ENCODE measurements around the gene LIMS2. TPM values are rescaled to one million over a fixed set of nuclear protein-coding genes. Genes with fewer than 3 reads are reported as not detected.

Gene LIMS2
- total RNA-seq, 1 donor from 2014 or later = 8.2 TPM

DNA sequence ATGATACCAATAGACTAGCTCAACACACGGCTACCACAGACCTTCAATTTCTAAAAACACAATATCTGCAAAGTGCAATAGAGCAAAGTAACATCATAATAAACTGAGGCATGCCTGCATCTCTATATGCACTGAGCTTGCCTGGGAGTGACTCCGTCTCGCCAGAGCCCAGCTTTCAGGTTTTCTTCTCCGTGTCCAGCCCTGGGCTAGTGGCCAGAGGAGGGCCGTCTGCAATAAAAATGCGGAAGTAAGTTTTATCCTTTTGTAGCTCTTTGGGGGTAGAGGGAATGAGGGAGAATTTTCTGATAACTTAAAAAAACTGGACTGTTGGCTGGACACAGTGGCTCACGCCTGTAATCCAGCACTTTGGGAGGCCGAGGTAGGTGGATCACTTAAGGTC is 70.3 kb downstream of the LIMS2 start:
- Mint-ChIP-seq H3K9me3 (peaks cover 11% of the 10 kb centered on the region), H3K4me3 (ENCODE audit: low read depth) (no peak overlapping the region), H3K27me3 (ENCODE audit: low read depth) (no peaks in the 10 kb centered on the region), H3K4me1 (ENCODE audit: low read depth) (peaks cover 2% of the 10 kb centered on the region), H3K27ac (no peak overlapping the region), H3K36me3 (ENCODE audit: low read depth) (peaks cover 6% of the 10 kb centered on the region)
- DNase-seq (ENCODE audit: low spot score) = no peak
- intact Hi-C loops (cut with micrococcal nuclease) = no loop called here

DNA sequence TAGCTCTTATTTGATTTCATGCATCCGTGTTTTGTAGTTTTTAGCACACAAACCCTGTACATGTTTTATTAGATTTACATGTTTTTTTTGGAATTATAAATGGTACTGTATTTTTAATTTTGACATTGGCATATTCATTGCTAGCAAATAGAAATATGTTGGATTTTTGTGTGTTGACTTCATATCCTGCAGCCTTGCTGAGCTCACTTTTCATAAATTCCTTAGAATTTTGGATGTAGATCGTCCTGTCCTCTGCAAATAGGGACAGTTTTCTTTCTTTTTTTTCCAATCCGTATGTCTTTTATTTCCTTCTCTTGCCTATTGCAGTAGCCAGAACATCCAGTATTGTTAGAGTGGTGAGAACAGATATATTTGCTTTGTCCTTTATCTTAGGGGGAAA is 76.1 kb downstream of the LIMS2 start:
- no peak for DNase-seq (ENCODE audit: low spot score)
- intact Hi-C loops (cut with micrococcal nuclease) = no loop called here
- Mint-ChIP-seq H3K9me3 (peaks cover 17% of the 10 kb centered on the region), H3K4me1 (ENCODE audit: low read depth) (peaks cover 10% of the 10 kb centered on the region), H3K36me3 (ENCODE audit: low read depth) (peaks cover 6% of the 10 kb centered on the region), H3K27ac (no peak overlapping the region), H3K27me3 (ENCODE audit: low read depth) (no peaks in the 10 kb centered on the region), H3K4me3 (ENCODE audit: low read depth) (no peak overlapping the region)

DNA sequence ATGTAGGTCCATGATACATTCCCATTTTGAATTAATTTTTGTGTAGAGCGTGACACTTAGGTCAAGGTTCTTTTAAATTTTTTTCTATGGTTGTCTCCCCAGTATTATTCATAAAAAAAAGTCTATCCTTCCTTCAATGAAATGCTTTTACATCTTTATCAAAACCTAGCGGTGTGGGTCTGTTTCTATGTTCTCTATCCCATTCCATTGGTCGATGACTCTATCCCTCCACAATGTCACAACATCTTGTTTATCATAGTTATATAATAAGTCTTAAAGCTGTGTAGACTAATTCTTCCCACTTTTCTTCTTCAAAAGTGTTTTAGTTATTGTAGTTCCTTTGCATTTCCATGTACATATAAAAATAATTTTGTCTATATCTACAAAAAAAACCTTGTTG is 76.6 kb downstream of the LIMS2 start:
- intact Hi-C loops (cut with micrococcal nuclease) = no loop called here
- peaks cover 17% of the 10 kb centered on the region for H3K9me3 Mint-ChIP-seq
- peaks cover 6% of the 10 kb centered on the region for H3K36me3 Mint-ChIP-seq (ENCODE audit: low read depth)
- no peak for DNase-seq (ENCODE audit: low spot score)
- H3K4me1 Mint-ChIP-seq (ENCODE audit: low read depth) = peaks cover 10% of the 10 kb centered on the region
- H3K27me3 Mint-ChIP-seq (ENCODE audit: low read depth) = no peaks in the 10 kb centered on the region
- no peak overlapping the region for H3K27ac Mint-ChIP-seq
- no peak overlapping the region for H3K4me3 Mint-ChIP-seq (ENCODE audit: low read depth)

DNA sequence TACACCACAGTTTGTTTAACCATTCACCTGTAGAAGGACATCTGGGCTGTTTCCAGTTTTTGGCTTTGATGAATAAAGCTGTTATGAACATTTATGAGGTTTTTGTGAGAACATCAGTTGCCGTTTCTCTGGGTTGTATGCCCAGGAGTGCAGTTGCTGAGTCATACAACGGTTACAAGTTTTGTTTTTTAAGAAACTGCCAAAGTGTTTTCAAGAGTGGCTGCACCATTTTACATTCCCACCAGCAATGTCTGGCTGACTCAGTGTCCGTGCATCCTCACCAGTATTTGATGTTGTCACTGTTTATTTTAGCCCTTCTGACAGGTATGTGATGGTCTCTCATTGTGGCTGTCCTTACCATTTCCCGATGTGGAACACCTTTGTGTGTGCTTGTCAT is 77.3 kb downstream of the LIMS2 start:
- intact Hi-C loops (cut with micrococcal nuclease) = no loop called here
- DNase-seq (ENCODE audit: low spot score) = no peak
- Mint-ChIP-seq H3K27me3 (ENCODE audit: low read depth) (no peaks in the 10 kb centered on the region), H3K9me3 (peaks cover 12% of the 10 kb centered on the region), H3K36me3 (ENCODE audit: low read depth) (peaks cover under 1% of the 10 kb centered on the region), H3K27ac (no peak overlapping the region), H3K4me3 (ENCODE audit: low read depth) (no peak overlapping the region), H3K4me1 (ENCODE audit: low read depth) (peaks cover 10% of the 10 kb centered on the region)

DNA sequence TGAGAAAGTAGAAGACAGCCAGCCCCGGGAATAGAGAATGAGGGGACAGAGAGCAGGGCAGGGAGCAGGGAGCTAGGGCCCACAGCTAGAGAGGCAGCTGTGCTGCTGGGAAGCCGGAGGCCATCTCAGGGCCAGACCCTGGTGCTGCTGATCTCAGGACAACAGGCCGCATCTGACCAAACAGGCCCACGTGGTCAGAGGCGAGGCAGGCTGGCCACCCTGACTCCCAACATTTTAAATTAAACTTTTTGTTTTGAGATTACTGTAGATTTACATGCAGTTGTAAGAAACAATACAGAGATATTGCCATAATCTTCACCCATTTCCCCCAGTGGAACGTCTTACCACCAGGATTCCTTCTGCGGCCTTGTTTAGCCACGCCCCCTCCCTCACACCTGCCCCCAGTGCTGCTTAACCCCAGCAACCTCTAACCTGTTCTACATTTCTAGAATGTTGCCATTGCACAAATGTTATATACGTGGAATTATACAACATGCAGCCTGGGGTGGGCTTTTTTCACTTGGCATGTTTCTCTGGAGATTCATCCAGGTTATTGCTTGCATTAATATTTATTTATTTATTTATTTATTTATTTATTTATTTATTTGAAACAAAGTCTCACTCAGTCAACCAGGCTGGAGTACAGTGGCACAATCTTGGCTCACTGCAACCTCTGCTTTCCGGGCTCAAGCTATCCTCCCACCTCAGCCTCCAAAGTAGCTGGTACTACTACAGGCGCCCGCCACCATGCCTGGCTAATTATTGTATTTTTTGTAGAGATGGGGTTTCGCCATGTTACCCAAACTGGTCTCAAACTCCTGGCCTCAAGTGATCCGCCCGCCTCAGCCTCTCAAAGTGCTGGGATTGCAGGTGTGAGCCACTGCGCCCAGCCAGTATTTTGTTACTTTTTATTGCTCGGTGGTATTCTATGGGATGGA is 78.0 kb downstream of the LIMS2 start:
- no peaks in the 10 kb centered on the region for H3K27me3 Mint-ChIP-seq (ENCODE audit: low read depth)
- H3K4me1 Mint-ChIP-seq (ENCODE audit: low read depth) = peaks cover 10% of the 10 kb centered on the region
- intact Hi-C loops (cut with micrococcal nuclease) = no loop called here
- no peak overlapping the region for H3K4me3 Mint-ChIP-seq (ENCODE audit: low read depth)
- H3K36me3 Mint-ChIP-seq (ENCODE audit: low read depth) = no peaks in the 10 kb centered on the region
- peaks cover 10% of the 10 kb centered on the region for H3K9me3 Mint-ChIP-seq
- no peak overlapping the region for H3K27ac Mint-ChIP-seq
- DNase-seq (ENCODE audit: low spot score) = no peak

DNA sequence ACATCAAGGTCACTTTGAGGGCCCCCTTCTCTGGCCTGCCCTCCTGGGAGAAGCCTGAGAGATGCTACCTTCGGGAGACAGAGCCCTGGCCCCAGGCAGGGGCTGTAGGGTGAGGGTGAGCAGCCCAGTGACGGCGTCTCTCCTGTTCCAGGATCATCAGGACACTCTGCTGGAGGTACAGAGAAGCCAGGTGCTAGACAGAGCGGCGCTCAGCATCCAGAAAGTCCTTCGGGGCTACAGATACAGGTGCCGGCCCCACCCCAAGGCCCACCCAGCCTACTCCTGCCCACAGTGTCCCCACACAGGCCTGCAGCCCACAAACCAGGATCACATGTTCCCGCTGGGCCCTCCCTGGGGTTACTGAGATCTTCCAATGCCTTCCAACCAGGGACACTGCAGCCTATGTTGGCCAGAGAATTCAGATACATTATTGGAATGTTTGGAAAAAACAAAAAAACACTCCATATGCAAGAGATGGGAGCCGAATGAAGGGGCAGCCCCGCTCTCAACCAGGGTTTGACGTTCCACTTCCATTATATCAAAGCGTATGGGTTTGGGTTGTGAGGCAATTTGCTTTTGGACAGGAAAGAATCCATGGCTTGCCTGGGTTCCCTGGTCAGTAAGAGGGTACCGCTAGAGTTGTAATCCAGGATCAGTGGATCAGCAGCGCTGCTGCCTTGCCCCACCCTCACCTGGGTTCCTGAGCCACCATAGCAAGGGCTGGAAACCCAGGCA is 78.9 kb downstream of the LIMS2 start:
- intact Hi-C loops (cut with micrococcal nuclease) = no loop called here
- peaks cover 10% of the 10 kb centered on the region for H3K4me1 Mint-ChIP-seq (ENCODE audit: low read depth)
- no peak for DNase-seq (ENCODE audit: low spot score)
- H3K4me3 Mint-ChIP-seq (ENCODE audit: low read depth) = no peak overlapping the region
- H3K9me3 Mint-ChIP-seq = peaks cover 6% of the 10 kb centered on the region
- no peaks in the 10 kb centered on the region for H3K27me3 Mint-ChIP-seq (ENCODE audit: low read depth)
- no peaks in the 10 kb centered on the region for H3K36me3 Mint-ChIP-seq (ENCODE audit: low read depth)
- no peak overlapping the region for H3K27ac Mint-ChIP-seq

DNA sequence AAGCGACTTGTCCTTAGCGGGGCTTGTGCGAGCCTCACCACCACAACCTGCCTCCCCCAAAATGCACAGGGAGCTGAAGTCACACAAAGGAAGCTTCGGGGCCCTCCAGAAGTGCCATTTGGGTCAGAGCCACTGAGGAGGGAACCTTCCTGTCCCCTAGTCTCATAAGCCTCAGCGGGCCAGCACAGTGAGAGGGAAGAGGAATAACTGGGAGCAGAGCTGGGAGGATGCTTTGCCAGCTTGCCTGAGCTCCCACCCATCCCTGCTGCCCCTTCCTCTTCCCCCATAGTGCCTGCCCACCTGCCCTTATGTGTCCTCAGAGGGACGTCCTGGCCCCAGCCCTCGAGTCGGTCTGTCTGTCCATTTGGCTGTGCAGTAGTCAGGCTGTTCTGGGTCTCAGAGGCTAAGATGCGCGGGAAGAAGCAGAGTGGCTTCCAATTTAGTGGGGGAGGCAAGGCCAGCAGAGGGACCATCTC is 81.2 kb downstream of the LIMS2 start:
- Mint-ChIP-seq H3K4me1 (ENCODE audit: low read depth) (peaks cover 12% of the 10 kb centered on the region), H3K4me3 (ENCODE audit: low read depth) (no peak overlapping the region), H3K36me3 (ENCODE audit: low read depth) (no peaks in the 10 kb centered on the region), H3K9me3 (peaks cover 6% of the 10 kb centered on the region), H3K27me3 (ENCODE audit: low read depth) (no peaks in the 10 kb centered on the region), H3K27ac (no peak overlapping the region)
- intact Hi-C loops (cut with micrococcal nuclease) = loop anchor here (5.0 kb wide), 1 partner anchor 108 kb away; the partner anchor contains the start of gene SFT2D3
- no peak for DNase-seq (ENCODE audit: low spot score)

DNA sequence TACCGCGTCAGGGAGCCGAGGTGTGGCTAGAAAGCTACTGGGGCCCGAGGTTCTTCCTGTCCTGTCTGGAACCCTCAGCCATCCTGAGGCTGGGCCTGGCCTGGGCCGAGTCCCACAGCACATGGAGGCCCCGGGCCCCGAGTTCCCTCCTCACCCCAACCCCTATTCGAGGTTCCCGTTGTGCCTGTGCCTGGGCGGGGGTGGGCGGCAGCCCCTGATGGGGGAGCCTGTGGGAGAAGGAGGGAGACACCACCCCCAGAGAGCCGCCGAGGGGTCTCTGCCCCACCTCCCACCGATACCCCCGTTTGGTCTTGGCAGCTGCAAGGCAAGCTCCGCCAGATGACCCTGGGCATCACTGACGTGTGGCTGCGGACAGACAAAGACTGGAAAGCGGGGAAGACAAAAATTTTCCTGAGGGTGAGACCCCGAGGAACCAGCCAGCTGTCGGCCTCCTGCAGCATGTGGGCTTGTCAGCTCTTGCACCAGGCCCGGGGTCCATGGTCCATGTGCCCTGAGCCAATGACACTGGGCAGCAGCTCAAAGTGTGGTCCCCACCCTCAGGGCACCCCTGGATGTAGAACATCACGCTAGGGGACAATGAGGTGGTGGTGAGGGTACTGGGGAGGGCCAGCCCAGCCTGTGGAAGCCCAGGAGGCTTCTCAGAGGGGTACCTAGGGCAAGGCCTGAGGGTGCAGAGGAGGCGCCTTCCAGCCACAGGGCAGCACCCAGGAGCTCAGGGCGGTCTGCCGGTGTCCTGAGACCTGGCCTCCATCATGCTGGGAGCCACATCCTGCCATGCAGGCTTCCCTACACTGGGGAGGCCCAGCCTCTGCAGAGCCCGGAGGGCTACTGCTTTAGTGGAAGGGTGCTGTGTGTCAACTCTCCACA is 81.9 kb downstream of the LIMS2 start:
- DNase-seq (ENCODE audit: low spot score) = no peak
- no peaks in the 10 kb centered on the region for H3K27me3 Mint-ChIP-seq (ENCODE audit: low read depth)
- intact Hi-C loops (cut with micrococcal nuclease) = loop anchor here (5.0 kb wide), 1 partner anchor 109 kb away; the partner anchor contains the start of gene SFT2D3
- H3K9me3 Mint-ChIP-seq = peaks cover 6% of the 10 kb centered on the region
- no peaks in the 10 kb centered on the region for H3K36me3 Mint-ChIP-seq (ENCODE audit: low read depth)
- H3K4me1 Mint-ChIP-seq (ENCODE audit: low read depth) = peaks cover 11% of the 10 kb centered on the region
- no peak overlapping the region for H3K4me3 Mint-ChIP-seq (ENCODE audit: low read depth)
- H3K27ac Mint-ChIP-seq = no peak overlapping the region

DNA sequence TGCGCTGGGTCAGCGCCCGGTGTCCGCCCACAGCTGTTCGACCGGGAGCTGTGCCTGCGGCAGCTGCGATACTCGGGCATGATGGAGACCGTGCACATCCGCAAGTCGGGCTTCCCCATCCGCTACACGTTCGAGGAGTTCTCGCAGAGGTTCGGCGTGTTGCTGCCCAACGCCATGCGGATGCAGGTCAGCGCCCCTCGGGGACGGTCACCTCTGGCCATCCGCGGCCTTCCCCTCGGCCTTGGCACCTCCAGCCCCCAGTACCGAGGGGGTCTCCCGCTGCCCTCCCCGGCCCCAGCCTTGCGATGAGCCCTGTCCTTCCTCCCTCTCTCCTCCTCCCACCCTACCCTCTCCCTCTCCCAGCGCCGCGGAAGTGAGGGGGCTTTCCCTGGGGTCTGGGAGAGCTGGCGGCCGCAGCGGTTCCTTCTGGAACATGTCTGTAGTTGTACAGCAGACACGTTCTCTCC is 82.5 kb downstream of the LIMS2 start:
- Mint-ChIP-seq H3K4me3 (ENCODE audit: low read depth) (no peak overlapping the region), H3K9me3 (peaks cover 6% of the 10 kb centered on the region), H3K27me3 (ENCODE audit: low read depth) (no peaks in the 10 kb centered on the region), H3K4me1 (ENCODE audit: low read depth) (peaks cover 6% of the 10 kb centered on the region), H3K27ac (no peak overlapping the region), H3K36me3 (ENCODE audit: low read depth) (no peaks in the 10 kb centered on the region)
- DNase-seq (ENCODE audit: low spot score) = no peak
- intact Hi-C loops (cut with micrococcal nuclease) = loop anchor here (5.0 kb wide), 1 partner anchor 110 kb away; the partner anchor contains the start of gene SFT2D3

DNA sequence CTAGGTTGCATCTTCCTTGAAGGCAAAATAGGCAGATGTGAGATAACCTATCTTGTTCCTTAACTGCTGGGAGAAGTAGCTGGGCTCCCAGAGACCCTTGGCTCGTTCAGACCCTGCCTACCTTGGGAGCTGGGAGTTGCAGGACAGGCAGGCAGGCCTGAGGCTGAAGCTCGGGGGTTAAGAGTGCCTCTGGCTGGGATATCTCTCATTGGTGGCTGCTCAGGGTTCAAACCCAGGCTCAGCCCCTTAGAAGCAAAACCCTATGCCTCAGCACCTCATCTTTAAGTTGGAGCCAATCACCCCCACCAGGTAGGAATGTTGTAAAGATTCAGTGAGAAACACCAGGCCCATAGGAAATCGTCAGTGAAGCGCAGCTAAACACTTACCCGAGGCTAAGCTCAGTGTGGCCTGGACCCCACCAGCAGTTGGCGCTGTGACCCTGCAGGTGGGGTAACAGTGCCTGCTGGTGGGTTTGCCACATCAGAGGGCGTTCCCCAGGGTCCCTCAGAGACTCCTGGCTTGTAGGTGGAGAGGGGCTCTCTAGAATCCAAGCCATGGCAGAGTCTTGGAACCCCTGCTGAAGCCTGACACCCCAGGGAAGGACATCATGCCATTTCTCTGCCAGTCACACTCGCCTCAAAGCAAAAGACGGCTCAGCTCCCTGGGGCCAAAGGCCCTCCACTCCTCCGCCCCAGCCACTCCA is 84.0 kb downstream of the LIMS2 start:
- Mint-ChIP-seq H3K4me3 (ENCODE audit: low read depth) (no peak overlapping the region), H3K27ac (no peak overlapping the region)

DNA sequence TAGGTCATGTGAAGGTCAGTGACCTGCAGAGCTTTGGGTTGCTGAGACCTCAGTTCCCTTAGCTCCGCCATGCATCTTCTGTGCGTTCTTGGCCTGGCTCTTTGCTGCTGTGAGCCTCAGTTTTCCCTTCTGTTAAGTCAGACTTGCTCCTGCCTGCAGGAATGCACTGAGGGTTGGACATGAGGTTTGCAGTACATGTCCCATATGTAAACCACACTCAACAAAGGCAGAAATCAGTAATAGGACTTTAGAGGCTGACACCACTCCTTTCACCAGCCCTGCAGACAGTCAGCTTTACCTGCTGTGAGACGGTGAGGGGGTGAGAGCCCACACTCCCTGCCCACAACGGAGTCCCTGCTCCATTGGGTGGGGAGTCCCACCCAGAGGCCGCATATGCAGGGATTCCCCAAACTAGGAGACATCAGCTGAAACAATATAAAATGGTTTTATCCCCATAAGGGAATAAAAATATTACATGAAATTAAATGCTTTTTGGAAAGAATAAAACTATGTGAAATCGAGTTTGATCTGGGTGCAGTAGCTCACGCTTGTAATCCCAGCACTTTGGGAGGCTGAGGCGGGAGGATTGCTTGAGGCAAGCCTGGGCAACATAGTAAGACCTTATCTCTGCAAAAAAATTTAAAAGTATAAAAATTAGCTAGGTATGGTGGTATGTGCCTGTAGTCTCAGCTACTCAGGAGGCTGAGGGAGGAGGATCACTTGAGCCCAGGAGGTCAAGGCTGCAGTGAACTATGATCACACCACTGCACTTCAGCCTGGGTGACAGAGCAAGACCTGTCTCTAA is 84.7 kb downstream of the LIMS2 start:
- Mint-ChIP-seq H3K27me3 (ENCODE audit: low read depth) (no peaks in the 10 kb centered on the region), H3K4me1 (ENCODE audit: low read depth) (peaks cover 4% of the 10 kb centered on the region), H3K27ac (no peak overlapping the region), H3K9me3 (peaks cover 3% of the 10 kb centered on the region), H3K4me3 (ENCODE audit: low read depth) (no peak overlapping the region), H3K36me3 (ENCODE audit: low read depth) (no peaks in the 10 kb centered on the region)
- intact Hi-C loops (cut with micrococcal nuclease) = loop anchor here (1.0 to 5.0 kb wide), 2 partner anchors 59 to 112 kb away; partner anchors contain the start of gene SFT2D3
- DNase-seq (ENCODE audit: low spot score) = no peak

More for the DNA sequence above, 84.0 kb downstream of the LIMS2 start:
- Mint-ChIP-seq H3K9me3 (peaks cover 6% of the 10 kb centered on the region), H3K27me3 (ENCODE audit: low read depth) (no peaks in the 10 kb centered on the region), H3K4me1 (ENCODE audit: low read depth) (peaks cover 4% of the 10 kb centered on the region), H3K36me3 (ENCODE audit: low read depth) (no peaks in the 10 kb centered on the region)
- peak; percentile 36 for DNase-seq (ENCODE audit: low spot score)
- intact Hi-C loops (cut with micrococcal nuclease) = loop anchor here (1.0 to 5.0 kb wide), 2 partner anchors 58 to 111 kb away; partner anchors contain the start of gene SFT2D3
